Fibroblast of skin of right biceps (primary cell): ENCODE results near the gene AJAP1.

Experiments
- DNase-seq: peaks from one replicate; pipeline ENCODE4 v3.0.0-alpha.2; 2013

Gene AJAP1

DNA sequence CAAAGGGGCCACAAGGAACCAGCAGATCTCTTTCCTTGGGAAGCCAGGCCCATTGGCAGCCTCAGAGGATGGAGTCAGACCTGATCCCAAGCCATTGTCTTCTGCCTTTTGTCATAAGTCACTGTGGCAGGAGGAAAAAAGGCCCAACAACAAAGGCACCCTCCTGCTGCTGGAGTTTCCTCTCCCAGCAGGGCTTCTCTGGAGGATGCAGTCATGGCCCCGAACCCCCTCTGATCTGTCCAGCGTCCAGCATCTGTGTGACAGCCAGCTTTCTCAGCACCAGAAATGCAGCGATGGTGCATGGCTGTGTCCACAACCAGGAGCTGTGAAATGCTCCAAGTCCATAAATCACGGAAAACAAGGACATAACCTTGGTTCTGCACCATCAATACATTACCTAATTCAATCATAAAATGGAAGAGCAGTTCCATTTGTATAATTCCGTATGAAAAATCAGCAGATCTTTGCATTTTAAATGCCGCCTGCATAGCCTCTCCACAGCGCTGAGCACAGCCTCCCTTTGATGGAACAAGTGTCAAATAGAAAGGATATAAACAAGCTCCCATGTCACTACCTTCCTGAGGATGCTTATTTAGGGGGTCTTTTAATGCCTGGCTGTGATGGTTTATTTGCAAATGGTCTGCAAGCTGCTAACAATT, 30.6 kb downstream of the AJAP1 start:
- DNase-seq: no peak

DNA sequence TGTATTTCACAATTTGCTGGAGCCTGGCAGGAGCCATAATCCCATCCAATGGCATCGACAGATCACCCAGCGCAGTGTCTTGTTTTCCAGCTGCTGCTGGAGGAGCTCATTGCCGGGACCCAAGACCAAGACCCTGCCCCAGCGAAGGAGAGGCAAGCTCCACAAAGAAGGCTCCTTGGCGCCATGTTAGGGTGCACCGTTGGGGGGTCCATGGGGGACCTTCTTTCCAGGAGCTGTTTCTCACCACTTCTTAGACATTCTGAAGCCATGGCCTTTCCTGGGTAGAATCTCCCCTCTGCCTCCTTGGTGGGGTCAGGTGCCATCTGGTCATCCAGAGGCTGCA, 31.1 kb downstream of the AJAP1 start:
- no peak for DNase-seq

DNA sequence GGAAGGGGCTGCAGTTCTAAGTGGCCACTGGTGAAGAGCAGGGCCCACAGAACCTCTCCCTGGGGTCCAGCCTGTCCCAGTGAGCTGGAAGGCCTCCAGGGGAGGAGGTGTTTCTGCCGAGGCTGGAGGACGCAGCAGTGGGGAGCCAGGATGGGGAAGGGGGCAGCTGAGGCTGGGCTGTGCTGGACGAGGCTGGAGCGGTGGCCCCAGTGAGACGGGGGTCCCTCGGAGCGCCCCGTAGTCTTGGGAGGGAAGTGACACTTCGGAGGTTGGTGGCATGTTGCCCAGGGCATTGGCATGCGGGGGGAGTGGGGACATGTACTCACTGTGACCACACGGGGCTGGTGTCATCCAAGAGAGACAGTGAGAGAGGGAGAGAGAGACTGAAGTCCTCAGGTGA, 33.5 kb downstream of the AJAP1 start:
- DNase-seq: no peak

DNA sequence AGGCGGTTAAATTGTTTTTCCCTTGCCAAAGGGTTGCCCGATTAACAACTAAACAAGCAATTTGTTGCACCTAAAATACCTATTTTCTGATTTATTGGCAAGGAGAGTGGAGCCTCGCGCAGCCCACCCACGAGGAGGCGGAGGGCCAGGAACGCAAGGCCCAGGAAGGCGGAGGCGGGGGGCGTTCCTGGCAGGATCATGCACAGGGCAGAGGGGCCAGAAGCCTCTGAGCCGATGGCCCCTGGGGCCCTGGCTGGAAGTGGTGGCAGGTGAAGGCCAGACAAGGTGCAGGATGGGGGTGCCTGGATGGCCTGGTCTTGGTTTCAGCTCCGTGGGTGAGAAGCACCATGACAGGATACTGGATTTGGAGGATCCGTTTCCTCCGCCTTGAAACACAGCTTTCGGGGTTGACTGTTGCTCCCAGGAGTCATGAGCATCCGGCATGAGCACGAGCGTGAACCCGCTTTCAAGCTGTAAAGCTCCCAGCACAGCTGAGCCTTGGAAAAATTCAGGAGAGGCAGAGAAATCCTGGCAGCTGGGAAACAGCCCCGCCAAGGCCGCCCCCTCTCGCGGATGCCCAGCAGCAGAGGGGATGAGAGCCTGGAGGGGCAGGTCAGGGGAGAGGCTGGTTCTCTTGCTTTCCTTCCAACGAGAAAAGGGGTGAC, 35.0 kb downstream of the AJAP1 start:
- DNase-seq: no peak

DNA sequence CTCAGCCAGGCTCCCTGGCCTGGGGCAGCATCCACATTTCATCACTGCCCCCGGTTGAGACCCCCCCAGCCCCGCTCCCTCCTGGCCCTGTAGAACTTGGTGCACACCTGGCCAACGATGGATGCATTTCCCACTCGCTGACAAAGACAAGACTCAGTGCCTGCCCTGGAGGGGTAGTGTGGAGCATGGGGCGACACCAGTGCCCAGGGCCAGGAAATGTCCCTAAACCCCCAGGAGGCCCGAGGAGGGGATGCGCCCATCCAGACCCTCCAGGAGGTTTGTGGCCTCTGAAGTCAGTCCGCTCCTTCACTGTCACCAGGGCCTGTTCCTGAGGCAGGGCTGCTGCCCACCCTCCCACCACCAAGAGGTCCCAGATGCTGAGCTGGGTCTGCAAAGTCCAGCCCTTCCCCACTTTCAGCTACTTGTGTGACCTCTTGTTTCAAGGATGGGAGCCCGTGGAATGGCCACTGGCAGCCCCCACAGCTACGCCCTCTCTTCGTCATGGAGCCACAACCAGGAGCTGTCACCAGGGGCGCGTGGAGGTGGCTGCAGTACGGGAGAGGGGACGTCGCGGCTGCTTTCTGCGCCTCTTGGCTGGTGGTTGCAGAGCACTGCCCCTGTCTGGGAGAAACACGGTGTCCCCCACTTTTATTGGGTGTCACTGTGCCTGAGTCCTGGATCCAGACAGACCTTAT, 35.7 kb downstream of the AJAP1 start:
- no peak for DNase-seq

DNA sequence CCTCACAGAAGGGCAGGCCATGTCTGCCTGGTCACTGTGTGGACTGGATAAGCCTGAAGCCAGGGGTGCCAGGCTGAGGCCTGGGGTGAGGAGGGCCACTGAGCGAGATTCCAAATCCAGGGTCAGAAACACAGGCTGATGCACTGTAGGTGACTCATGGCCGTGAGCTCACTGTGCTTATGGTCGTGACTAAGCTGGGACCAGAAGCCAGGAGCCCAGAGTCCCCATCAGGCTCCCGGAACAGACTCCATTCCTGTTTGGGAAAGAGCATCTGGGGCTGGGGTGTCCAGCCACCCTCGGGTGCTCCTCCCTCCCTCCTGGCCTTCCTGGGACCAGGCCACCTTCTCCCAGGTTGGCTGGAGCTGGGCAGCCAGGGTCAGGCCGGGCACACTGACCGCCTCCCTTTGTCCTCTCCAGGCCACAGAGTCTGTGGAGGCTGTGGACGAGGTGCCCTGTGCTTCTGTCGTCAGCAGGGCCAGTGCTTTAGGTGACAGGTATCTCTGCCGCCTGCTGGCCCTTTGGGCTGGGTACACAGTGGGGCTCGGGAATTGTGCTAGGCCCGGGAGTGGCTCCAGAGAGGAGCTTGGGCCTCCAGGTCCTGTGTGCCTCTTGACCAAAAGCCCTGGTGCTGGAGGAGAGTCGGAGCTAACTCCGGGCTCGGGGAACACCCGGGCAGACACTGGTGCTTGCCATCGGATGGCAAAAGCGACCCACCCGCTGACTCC, 36.7 kb downstream of the AJAP1 start:
- peak; percentile 76 for DNase-seq

DNA sequence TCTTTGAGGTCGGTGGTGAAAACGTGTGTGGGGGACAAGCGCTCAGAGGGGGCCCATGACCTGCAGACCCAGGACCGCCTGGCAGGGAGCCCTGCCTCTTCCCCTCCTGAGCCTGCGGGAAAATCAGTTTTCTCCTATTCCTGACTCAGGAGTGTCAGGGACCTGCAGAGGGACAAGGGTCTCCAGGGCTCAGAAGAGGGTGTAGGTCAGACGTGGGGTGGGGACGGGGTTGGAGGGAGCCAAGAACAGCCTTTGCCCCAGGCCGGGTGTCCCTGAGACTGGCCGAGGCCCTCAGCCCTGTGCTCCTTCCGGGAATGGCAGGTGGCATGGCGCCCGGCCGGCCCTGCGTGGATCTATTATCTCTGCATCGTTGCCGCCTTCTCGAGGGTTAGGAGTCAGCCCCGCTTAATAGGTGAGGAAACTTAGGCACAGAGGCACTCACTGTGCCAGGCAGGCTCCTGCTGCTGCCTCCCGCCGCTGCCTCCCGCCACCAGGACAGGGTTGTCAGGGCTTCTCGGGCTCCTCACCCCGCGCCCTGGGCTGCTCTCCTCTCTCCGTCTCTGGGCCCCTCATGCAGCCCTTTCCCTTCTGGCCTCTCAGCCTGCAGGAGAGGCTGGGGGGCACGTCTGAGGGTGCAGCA, 37.5 kb downstream of the AJAP1 start:
- no peak for DNase-seq

DNA sequence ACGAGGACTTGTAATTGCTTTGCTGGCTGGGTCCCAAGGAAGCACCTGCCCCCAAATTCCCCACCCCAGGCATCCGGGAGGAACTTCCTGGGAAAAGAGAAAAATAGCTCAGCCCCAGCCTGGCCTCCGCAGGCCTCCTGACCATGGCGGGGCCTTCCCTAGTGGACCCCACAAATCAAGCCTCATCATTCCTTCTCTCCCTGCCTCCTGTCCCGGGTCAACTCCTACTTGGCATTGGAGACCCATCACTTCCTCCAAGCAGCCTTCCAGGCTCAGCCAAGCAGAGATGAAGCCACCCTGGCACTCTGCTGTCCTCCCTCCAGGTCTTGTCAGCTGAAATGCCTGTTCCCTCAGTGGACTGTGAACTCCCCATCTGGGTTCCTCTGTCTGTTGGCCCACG, 38.0 kb downstream of the AJAP1 start:
- no peak for DNase-seq

DNA sequence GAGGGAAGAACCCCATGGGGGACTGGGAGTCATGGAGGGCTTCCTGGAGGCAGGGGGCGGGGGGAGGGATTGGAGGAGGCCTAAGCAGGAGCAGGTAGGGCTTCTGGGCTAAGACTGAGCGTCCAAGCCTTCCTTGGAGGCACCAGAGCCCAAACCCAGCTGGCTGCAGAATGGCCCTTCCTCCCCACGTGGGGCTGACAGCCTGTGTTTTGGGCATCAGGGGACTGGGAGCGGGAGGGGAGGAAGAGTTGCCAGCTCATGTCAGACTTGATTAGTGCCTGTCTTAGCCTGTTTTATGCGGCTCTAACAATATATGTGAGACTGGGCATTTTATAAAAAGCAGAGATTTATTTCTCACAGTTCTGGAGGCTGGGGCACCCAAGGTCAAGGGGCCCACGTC, 38.9 kb downstream of the AJAP1 start:
- no peak for DNase-seq

DNA sequence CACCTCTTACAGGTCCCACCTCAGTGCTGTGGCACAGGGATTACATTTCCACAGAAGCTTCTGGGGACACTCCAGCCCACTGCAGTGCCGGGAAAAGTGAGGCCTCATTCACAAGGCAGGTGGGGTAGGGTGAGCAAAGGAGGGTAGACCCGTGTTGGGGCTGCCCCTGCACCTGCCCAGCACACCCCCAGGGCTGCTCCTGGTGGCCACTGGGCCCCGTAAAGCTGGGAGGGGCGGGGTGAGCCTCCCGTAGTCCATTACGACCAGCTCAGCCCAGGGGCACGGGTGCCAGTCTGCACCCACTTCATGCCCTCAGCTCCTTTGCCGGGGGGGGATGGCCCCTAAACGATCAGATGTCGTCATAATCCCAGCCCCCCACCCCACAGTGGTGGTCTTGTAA, 39.5 kb downstream of the AJAP1 start:
- no peak for DNase-seq

DNA sequence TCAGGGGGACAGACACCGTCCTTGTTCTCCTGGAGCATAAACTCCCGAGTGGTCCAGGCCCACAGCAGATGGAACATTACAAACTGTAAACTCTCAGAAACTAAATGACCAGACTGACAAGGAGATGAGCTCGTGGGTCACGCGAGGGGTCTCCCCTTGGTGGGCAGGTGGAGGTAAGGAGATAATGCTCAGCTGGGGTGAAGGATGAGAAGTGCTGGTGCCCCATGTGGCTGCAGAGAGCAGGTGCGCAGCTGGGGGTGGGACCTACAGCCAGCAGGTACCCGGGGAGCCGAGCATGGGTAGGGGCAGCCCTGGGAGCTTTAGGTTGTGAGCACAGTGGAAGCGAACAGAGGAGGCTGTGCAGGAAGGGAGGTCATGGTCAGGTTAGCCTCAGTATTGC, 40.1 kb downstream of the AJAP1 start:
- no peak for DNase-seq

DNA sequence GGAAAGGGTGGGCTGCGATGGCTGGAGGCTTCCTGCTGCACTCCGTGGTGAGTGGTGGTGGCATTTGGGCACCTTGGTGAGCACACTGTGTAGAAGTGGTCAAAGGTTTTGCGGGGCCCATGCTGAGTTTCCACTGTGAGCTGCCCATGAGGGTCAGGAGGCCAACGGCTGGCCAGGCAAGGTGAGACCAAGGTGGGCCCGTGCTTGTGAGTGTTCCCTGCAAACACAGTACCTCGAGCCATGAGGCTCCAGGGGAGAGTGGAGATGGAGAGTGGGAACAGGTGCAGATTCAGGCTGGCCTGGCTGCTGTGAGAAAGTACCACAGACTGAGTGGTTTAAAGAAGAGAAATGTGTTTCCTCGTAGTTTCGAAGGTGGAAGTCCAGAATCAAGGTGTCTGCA, 40.8 kb downstream of the AJAP1 start:
- DNase-seq: no peak

DNA sequence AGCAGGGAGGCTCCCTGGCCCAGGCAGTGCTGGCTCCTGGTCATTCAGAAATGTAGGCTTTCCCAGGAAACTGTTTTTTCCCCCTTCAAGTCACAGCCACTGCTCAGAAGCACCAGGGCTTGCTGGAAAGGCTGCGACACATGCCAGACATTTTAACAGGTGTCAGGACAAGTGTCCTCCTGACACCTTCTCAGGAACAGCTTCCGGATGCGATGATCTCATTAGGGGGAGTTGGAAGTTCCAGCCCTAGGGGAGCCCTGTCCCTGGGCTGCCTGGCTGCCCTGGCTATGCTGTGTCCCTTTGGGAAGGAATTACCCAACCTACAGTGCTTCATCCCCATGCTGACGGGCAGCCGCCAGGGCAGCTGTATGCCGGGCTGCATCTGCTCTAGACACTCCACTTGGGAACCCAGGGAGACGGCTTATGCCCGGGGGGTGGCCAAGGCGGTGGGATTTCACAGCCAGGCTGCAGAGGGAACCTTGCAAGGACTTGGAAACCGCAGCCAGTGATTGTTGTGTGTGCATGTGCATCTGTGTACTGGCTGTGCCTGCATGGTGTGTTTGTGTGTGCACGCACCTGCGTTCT, 41.8 kb downstream of the AJAP1 start:
- DNase-seq: no peak

DNA sequence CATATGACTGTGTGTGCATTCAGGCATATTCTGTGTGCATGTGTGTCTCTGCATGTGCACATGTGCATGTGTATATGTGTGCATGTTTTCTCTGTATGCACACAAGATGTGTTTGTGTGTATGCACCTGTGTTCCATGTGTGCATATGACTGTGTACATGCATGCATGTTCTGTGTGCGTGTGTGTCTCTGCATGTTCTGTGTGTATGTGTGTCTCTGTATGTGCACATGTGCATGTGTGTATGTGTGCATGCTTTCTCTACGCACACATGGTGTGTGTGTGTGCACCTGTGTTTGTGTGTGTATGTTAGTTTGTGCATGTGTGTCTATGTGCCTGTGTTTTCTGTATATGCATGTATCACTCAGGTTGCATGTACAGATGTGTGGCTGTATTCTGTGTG, 42.3 kb downstream of the AJAP1 start:
- DNase-seq: no peak

DNA sequence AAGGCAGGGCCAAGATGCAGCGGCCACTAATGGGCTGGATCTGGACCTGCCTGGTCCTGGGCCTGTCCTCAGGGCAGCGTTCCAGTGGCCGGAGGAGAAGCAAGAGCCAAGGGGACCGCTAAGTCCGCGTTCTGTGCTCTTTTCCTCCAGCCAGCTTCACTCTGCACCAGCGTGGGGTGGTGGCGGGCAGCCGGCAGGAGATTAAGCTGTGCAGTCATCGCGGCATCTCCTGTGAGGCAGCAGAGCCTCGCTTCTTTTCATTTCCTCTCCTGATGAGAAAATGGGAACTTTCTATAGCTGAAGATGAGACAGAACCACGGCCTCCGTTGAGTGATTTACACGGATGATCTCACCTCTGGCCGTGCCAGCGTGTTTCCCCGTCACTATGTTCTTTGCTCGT, 43.4 kb downstream of the AJAP1 start:
- no peak for DNase-seq

DNA sequence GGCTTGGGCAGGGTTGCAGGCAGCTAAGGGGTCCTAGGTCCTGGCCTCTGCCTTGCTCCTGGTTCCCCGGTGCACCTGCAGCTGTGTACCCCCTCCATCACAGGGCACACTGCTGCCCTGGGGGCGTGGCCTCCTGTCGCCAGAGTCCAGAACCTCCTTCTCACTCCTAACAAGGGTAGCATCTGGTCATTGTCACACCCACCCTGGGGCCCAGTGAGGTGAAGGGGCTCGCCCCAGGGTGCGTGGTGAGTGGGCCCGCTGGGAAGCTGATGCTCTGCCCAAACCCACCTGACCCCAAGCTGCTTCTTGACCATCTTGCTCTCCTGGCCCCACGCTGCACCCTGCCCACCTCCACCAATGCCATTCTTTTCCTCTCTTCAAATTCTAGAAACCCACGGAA, 44.5 kb downstream of the AJAP1 start:
- no peak for DNase-seq

DNA sequence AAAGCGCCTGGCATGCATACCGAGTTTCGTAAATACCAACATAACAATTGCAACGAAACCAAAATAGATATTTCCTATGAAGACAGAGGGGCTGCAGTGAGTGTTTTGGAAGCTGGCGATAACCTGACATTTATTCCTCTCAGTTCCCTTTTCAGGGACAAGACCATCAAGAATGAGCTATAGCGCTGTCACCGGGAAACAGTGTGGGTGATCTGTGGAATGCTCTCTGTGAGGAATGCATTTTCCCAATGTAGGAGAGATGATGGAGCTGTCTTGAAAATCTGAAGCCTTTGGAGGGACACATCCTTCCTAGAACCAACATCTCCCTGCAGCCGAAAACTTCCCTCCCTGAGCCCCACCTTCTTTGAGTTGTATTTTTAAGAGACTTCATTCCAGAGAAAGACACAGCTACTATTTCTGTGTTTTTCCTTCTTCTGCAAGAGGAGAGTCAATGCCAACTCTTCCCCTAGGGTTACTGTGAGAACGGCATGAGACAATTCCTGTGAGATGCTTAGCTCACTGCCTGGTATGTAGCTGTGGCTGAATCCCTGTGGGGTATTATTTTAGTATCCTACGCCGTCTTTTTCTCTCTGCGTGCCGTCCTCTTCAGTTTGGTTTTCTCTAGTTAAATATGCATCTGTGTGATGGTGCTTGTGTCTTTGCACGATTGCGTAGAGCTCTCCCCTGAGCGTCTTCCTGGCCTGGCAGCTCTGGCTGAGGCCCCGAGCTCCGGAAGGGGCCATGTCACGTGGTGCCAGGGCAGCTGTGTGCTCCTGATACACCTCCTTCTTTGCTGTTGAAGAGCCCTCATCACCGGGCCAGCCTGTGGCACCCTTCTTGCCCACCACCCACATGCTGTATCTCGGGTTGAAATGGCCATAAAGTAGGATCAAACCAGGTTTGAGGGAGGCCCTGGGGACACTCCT, 45.2 kb downstream of the AJAP1 start:
- peak; percentile 80 for DNase-seq

DNA sequence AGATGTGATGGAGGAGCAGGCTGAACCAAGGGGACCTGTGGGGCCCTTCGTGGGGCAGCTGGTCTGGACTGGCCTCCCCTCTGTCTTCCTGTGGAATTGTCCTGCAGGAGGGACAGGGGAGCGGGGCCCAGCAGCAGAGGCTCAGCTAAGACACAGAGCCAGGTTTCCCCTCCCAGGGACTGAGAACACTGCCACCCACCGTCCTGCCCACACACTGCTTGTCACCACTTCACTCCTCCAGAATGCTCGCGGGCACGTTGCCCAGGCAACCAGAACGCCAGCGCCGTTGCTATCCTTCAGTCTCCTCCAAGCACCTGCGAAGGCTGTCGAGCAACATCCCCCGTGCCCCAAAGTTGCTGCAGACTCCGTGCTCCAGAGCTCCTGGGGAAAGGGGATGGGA, 46.4 kb downstream of the AJAP1 start:
- peak; percentile 19 for DNase-seq

DNA sequence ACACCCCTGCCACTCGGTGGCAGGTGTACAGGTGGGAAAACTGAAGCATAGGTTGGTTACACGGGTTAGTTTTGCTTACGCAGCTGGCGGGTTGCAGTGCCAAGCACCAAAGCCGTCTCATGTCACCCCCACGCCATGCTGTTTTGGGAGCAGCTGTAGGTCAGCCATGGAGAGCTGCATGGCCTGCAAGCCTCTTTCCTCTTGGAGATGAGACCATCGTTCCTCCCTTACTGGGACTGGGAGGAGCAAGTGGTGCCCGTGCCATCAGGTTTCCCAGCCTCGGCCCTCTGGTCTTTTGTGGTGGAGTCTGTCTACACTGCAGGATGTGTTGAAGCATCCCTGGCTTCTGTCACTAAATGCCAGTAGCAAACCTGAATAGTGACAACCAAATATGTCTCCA, 46.9 kb downstream of the AJAP1 start:
- DNase-seq: no peak

DNA sequence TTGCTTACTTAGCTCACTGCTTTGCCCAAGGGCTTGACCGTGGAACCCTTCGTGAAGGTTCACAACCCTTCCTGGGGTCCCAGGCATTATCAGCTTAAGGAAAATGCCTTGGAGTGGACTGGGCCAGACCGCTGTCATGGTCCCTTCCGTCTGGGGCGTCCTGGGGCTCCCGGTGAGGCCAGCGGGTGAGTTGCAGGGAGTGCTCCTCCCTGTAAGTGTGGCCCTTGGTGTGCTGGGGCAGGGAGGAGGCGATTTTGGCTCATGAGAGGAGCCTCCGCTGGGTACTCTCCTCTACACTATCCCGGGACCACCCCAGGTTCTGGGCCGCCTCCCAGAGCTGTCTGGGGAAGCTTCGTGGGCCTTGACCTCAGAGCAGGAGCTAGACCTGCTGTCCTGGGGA, 48.1 kb downstream of the AJAP1 start:
- DNase-seq: no peak

DNA sequence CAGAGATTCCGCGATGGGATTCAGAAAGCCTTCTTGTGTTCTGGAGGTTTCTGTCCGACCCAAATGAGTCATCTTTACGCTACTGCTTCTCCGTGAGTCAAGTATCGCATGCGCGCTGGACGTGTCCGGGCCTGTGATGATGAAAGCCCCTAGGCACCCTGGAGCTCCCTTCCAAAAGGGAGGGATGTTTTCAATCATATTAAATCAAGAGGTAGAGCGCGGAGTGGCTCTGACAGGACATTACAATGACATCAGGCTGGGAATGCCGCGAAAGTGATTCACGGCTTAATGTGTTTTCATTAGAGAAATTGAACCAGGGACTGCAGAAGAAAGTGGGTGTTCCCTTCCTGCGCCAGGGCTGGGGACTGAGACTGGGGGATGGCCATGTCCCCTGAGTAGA, 48.5 kb downstream of the AJAP1 start:
- peak; percentile 97 for DNase-seq

DNA sequence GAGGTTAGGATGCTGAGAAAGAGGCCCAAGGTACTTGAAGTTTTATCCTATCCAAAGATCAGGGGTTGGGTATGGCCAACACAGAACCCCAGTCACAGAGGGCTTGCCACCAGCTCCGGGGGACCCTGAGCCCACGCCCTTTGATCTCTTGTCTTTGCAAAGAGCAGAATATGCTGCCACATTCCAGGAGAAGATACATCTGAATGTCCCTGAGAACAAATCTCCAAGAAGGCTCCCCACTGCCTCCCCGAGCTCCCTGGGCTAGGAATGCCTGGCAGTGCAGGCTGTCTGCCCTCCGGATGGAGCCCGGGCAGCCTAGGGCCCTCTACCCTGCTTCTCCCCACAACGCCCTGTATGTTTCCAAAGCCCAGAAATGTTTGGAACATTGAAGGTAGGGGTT, 49.2 kb downstream of the AJAP1 start:
- DNase-seq: no peak
